Breast epithelium (tissue), 4 donors: ENCODE results near the gene ZFHX3. TPM values are rescaled to one million over a fixed set of nuclear protein-coding genes. Genes with fewer than 3 reads are reported as not detected.

ENCODE experiments used
- DNase-seq, 2 donors: peaks; one replicate each; pipeline ENCODE4 v3.0.0-alpha.2; 2019; ENCODE audit warnings: low spot score in 2 of 2
- H3K27ac ChIP-seq, 2 donors: fragments of 200-600 bp; sonication (generic) in 1 of 2; one replicate each; pipeline ENCODE4 v1.5.1; 2016 to 2019; ENCODE audit warnings: mild to moderate bottlenecking in 1 of 2
- H3K27me3 ChIP-seq, 2 donors: fragments of 200-600 bp; sonication (generic) in 1 of 2; one replicate each; pipeline versions ENCODE4 v1.5.1 to v1.6.0; 2017 to 2019; ENCODE audit warnings: control low read depth in 1 of 2, mild to moderate bottlenecking in 1 of 2
- H3K36me3 ChIP-seq: fragments of 200-600 bp; one replicate; pipeline ENCODE4 v1.5.1; 2019
- H3K4me1 ChIP-seq, 2 donors: fragments of 200-600 bp; sonication (generic); one replicate each; pipeline ENCODE4 v1.5.1; 2016 to 2019; ENCODE audit warnings: control low read depth in 1 of 2
- H3K4me3 ChIP-seq, 3 donors: fragments of 200-600 bp; sonication (generic); 1 replicate in 2 of 3; 2 replicates in 1 of 3; pipeline ENCODE4 v1.5.1; 2016 to 2019; ENCODE audit warnings: mild to moderate bottlenecking in 3 of 3, moderate library complexity in 2 of 3
- H3K9me3 ChIP-seq, 2 donors: fragments of 200-600 bp; sonication (generic) in 1 of 2; one replicate each; pipeline ENCODE4 v1.5.1; 2016 to 2019; ENCODE audit warnings: control low read depth in 1 of 2
- POLR2A ChIP-seq: fragments of 450-650 bp; IDR thresholded peaks from one replicate; pipeline ENCODE4 v1.6.1; 2016; ENCODE audit warnings: antibody characterized with exemption, mild to moderate bottlenecking, moderate library complexity
- POLR2AphosphoS5 ChIP-seq, 3 donors: sonication (generic); formaldehyde crosslinking; IDR thresholded peaks; one replicate each; pipeline ENCODE4 v1.6.1; 2017; ENCODE audit warnings: antibody characterized with exemption in 3 of 3
- intact Hi-C: fragments of 100-400 bp; cut with DNase I; formaldehyde crosslinking; loops from one replicate; pipeline ENCODE4 v1.15.1; 2023; ENCODE audit warnings: low total_unique reads
- total RNA-seq, 3 donors: library from RNA; depleted of rRNA; stranded (reverse); fragments of >200 nt; gene quantifications; one replicate each; pipeline ENCODE4 v1.1.0, GENCODE V29; 2016
- TF ChIP-seq, protein P1 (sequence below), 3 donors: fragments of 450-650 bp; IDR thresholded peaks; one replicate each; pipeline ENCODE4 v1.5.1; 2016 to 2017; ENCODE audit warnings: antibody characterized with exemption in 3 of 3, mild to moderate bottlenecking in 3 of 3, moderate library complexity in 3 of 3

ZFHX3 gene
- total RNA-seq, 3 donors from 2014 or later, result 10.8 to 36.0 (median 11.8) TPM

DNA sequence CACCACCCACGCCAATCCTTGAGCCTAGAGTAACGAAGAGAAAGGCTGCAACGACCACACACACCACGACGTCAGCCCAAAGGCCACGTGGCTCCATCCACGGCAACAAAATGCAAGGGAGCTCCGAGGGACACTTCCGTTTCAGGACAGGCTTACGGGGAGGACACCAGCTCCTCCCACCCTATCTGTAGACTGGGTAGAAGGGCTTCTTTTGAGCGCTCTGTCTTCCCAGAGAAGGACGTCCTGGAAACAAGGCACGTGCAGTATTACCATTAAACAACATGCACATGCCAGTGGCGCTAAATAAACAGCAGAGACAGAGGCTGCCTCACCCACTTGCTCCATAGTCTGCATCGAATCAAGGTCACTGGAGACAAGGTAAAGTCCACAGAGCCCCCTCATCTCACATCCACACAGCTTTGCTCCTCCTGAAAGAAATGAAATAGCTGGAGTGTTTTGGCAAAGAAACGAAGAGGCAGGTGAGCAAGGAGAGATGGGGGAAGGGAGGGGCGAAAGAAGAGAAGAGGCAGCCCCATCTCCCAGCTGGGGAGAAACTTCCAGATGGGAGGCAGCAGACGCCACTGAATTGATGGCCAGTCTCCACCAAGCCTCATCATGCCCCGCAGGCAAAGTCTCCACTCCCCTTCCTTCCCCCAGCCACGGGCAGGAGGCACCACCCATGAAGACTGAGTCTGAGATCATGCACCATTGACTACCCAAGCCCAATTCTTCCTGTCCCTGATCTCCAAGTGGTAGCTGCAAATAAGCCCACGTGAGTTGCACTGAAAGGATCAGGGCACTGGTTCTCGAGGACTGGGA, 24.0 kb downstream of the ZFHX3 start:
- TF ChIP-seq POLR2AphosphoS5 (IDR thresholded peaks at IDR 0.05) (no peak), POLR2A (no peak)
- TF ChIP-seq, protein P1, sequence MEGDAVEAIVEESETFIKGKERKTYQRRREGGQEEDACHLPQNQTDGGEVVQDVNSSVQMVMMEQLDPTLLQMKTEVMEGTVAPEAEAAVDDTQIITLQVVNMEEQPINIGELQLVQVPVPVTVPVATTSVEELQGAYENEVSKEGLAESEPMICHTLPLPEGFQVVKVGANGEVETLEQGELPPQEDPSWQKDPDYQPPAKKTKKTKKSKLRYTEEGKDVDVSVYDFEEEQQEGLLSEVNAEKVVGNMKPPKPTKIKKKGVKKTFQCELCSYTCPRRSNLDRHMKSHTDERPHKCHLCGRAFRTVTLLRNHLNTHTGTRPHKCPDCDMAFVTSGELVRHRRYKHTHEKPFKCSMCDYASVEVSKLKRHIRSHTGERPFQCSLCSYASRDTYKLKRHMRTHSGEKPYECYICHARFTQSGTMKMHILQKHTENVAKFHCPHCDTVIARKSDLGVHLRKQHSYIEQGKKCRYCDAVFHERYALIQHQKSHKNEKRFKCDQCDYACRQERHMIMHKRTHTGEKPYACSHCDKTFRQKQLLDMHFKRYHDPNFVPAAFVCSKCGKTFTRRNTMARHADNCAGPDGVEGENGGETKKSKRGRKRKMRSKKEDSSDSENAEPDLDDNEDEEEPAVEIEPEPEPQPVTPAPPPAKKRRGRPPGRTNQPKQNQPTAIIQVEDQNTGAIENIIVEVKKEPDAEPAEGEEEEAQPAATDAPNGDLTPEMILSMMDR (IDR thresholded peaks at IDR 0.05), result no peak
- H3K4me3 ChIP-seq, result no peak overlapping the region
- H3K4me1 ChIP-seq, result peaks cover 5% of the 10 kb centered on the region in 2 donors
- no peaks in the 10 kb centered on the region for H3K9me3 ChIP-seq
- intact Hi-C loops, result no loop called here
- H3K27ac ChIP-seq, result no peak overlapping the region
- no peaks in the 10 kb centered on the region for H3K36me3 ChIP-seq
- H3K27me3 ChIP-seq, result no peaks in the 10 kb centered on the region
- DNase-seq, result no peak

DNA sequence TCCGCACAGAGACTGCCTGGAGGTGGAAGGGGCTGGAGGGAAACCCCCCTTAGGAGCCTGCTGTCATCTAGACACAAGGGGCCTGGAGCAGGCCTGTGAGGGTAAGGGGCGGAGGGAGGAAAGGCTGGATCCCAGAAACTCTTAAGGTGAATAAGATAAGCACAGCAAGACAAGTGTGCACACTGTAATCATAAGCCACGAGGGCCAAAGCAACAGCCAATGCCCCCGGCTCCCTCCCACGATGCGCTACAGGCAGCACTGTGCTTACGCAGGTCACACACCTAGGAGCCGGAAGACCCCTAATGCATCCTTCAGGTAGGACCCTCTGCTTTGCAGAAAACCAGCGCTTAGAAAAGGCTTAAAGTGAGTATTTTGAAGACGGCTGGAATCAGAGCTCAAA, 24.6 kb downstream of the ZFHX3 start:
- TF ChIP-seq, protein P1 (IDR thresholded peaks at IDR 0.05), result no peak
- TF ChIP-seq POLR2A, result no peak
- no peak for TF ChIP-seq POLR2AphosphoS5 (IDR thresholded peaks at IDR 0.05)
- no peak overlapping the region for H3K27ac ChIP-seq
- H3K4me3 ChIP-seq, result no peak overlapping the region
- no peaks in the 10 kb centered on the region for H3K36me3 ChIP-seq
- DNase-seq, result no peak
- no peaks in the 10 kb centered on the region for H3K9me3 ChIP-seq
- peaks cover 5% of the 10 kb centered on the region in 2 donors for H3K4me1 ChIP-seq
- no peaks in the 10 kb centered on the region for H3K27me3 ChIP-seq
- intact Hi-C loops, result no loop called here

DNA sequence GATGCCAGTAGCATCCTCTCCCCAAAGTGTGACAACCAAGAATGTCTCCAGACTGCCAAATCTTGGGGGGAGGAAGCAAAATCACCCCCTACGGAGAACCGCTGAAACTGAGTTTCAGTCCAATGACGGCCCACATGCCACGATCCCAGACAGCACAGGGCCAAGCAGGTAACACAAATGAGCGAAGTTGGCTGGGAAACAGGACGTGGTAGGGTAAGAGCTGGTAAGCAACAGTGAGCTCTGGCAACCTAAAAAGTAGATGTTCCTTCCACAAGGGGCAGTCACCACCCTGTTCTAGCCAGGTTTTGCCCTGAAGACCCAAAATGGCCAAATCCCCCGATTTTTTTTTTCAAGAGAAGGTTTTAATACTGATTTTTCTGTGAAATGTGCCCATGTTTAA, 25.4 kb downstream of the ZFHX3 start:
- TF ChIP-seq POLR2AphosphoS5 (IDR thresholded peaks at IDR 0.05), result no peak
- TF ChIP-seq, protein P1 (IDR thresholded peaks at IDR 0.05), result no peak
- no peak for TF ChIP-seq POLR2A
- Histone ChIP-seq H3K9me3 (no peaks in the 10 kb centered on the region), H3K27ac (no peak overlapping the region), H3K36me3 (no peaks in the 10 kb centered on the region), H3K27me3 (no peaks in the 10 kb centered on the region), H3K4me1 (peaks cover 5% of the 10 kb centered on the region in 2 donors), H3K4me3 (no peak overlapping the region)
- no peak for DNase-seq
- intact Hi-C loops, result no loop called here

DNA sequence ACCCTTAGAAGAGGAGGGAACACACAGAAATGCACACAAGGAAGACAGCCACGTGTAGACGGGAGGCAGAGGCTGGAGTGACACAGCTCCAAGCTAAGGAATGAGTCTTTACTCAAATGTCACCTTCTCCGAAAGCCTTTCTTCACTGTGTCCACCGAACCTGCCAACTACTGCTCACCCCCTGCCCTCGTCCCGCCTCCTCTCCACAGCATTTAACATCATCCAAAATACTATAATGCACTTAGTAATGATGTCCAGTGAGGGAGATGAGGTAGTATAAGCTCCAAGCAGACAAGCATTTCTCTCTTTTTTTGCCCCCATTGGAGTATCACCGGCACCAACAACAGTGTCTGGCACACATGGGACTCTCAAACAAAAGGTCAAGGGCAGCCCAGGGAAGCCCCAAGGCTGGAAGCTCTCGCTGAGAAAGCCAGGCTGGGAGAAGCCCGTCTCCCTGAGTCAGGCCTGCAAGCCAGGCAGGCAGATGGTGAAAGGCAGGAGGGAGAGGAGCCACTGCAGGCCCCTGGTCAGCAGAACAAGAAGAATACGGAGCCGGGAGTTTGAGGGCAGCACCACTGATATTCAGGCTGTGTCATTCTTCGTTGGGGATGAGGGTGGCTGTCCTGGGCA, 25.9 kb downstream of the ZFHX3 start:
- DNase-seq, result no peak
- TF ChIP-seq, protein P1 (IDR thresholded peaks at IDR 0.05), result no peak
- no peak for TF ChIP-seq POLR2AphosphoS5 (IDR thresholded peaks at IDR 0.05)
- no peak for TF ChIP-seq POLR2A
- H3K4me3 ChIP-seq, result no peak overlapping the region
- no peak overlapping the region for H3K27ac ChIP-seq
- H3K4me1 ChIP-seq, result peaks cover 5% of the 10 kb centered on the region in 2 donors
- H3K9me3 ChIP-seq, result no peaks in the 10 kb centered on the region
- no peaks in the 10 kb centered on the region for H3K36me3 ChIP-seq
- H3K27me3 ChIP-seq, result no peaks in the 10 kb centered on the region
- intact Hi-C loops, result no loop called here

DNA sequence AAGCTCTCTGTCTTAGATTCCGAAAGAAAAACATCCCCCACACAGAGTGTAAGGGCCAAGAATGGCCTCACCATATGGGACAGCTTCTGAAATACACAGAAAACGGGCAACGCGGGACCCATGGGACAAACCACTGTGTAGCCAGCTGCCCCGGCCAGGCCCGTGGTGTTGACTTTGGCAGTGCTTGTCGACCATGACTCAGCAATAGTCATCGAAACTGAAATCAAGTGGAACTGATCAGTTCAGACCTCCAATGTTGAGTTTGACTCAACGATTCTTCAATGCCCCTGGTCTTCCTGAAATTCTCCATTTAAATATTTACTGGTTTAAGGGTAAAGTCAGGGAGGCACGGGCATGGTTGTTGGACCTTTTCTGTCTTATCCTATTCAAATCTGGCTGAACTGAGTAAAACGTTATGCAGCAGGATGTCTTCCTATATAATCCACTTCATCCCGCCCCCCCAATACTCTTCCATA, 27.5 kb downstream of the ZFHX3 start:
- Histone ChIP-seq H3K27ac (peak overlapping the region in 1 of 2 donors; percentile 27), H3K27me3 (no peaks in the 10 kb centered on the region), H3K4me3 (no peak overlapping the region), H3K36me3 (no peaks in the 10 kb centered on the region), H3K9me3 (no peaks in the 10 kb centered on the region), H3K4me1 (peaks cover 5 to 9% of the 10 kb centered on the region in 2 donors)
- intact Hi-C loops, result no loop called here
- peak in 1 of 3 donors; percentile 82 for TF ChIP-seq POLR2AphosphoS5 (IDR thresholded peaks at IDR 0.05)
- TF ChIP-seq, protein P1 (IDR thresholded peaks at IDR 0.05), result no peak
- DNase-seq, result no peak
